Stimulated activated CD4-positive, alpha-beta T cell treated with anti-CD3 and anti-CD28 coated beads, Interleukin-2, amount 100 ng/mL, for 24 hours (primary cell): Measurements from ENCODE around the gene PAK4.

Source experiments
- DNase-seq, 2 donors: peaks; one replicate each; pipeline ENCODE4 v3.0.0-alpha.2; 2020

The PAK4 gene

GRCh38 chr19:39183104-39183503 is 57.5 kb downstream of the PAK4 start:
- DNase-seq: no peak

GRCh38 chr19:39186391-39186790 is 60.8 kb downstream of the PAK4 start:
- DNase-seq: no peak

DNA sequence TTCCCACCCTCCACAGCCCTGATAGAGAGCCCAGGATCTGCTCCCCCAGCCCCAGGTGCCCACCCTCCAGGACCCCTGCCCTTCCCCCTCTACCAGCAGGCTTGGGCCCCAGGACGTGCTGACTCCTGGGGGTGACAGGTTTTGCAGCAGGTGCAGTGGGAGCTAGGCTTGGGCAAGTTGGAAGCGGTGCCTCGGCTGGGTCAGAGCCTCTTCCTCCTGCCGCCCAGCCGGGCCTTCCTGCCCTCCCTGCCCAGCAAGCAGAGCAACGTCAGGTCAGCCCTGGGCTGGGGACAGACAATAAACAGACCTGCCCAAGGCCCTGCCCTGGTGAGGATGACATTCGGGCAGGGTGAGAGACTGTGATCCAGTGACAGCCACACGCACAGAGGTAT is 62.0 kb downstream of the PAK4 start:
- no peak for DNase-seq

DNA sequence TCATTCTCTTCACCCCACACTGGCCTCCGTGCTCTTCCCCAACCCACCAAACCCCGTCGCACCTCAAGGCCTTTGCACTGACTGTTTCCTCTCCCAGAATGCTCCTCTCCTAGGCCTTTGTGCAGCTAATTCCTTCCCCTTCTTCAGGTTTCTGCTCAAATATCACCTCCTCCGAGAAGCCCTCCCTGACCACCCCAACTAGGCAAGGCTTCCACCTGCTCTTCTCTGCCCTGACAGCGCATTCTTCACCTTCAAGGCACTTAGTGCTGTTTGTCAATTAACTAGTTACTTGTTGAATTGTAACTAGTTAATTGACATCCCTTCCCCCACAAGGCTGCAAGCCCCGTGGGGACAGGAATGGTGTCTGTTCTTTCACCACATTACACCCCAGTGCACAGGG is 63.4 kb downstream of the PAK4 start:
- DNase-seq: no peak

GRCh38 chr19:39190768-39191167 is 65.2 kb downstream of the PAK4 start:
- no peak for DNase-seq

DNA sequence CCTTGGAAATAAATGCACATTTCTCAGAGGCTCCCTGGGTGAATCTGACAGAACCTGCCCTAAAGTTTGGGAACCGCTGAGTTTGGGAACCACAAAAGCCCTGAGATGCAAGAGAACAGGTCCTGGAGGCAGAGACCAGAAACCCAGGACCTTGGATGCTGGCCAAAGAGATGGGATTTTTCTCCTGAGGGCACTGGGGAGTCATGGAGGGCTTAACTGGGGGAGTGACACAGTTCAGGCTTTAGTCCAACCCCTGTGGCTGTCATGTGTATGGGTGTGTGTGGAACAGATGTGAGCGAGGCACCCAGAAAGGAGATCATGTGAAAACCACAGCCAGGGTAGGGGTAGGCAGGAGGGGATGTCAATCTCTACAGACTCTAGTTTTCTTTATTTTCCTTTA is 67.3 kb downstream of the PAK4 start:
- no peak for DNase-seq

- DNase-seq: no peak
Measured at GRCh38 chr19:39193803-39194202, 68.2 kb downstream of the PAK4 start.

DNA sequence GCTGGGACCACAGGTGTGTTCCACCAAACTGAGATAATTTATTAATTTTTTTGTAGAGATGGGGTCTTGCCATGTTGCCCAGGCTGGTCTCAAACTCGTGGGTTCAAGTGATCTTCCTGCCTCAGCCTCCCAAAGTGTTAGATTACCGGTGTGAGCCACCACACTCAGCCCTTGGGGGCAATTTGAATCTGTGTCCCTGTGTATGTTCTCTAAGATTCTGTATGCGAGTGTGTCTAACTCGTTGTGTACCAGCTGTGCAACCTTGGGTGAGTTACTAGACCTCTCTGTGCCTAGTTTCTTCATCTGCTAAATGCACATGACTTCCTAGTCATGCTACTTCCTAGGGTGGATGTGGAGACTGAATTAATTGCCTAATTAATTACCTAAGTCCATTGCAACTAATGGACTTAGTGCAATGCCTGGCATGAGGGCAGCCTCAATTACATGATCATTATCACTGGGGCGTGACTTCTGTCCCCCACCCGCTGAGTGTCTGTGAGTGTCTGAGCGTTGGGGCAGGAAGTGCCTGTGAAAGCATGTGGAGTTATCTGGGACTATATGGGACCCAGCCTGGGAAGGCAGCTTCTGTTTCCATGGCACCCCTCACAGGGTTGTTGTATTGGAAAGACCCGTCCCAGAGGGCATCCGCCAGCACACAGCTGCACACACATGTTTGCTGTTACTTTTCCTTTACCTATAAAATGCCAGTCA is 69.4 kb downstream of the PAK4 start:
- no peak for DNase-seq

DNA sequence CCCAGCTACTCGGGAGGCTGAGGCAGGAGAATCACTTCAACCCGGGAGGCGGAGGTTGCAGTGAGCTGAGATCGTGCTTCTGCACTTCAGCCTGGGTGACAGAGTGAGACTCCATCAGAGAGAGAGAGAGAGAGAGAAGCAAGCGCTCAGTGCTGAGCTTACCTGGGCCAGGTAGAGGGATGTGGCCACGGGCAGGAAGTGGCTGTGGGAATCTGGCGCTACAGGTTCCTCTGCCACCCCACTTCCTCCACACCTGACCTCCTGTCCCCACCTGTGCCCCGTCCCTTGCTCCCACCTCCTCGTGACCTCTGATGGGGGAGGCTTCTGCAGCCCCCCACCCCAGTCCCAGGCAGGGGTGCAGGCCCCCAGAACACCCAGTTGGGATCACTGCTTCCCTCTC is 70.2 kb downstream of the PAK4 start:
- DNase-seq: no peak

DNA sequence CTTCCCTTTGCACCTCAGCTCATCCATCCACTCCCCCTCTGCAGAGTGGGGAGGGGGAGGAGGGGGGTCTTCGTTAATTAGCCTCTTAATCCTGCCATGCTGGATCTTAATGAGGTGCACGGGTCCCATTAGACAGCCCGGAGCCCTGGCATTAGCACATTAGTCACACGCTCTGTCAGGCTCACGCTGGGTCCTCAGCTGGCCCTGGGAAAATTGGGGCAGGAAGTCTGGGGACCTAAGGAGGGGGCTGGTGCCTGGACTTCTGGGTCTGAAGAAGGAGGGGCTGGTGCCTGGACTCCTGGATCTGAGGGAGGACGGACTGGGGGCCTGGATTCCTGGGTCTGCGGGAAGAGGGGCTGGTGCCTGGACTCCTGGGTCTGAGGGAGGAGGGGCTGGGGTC is 70.7 kb downstream of the PAK4 start:
- DNase-seq: no peak

- DNase-seq: no peak
Measured at GRCh38 chr19:39196860-39197562, 71.4 kb downstream of the PAK4 start, which contains the start of gene NCCRP1. Gene NCCRP1 (plus strand): TSS chr19:39196964. CDS start chr19:39196983, 19 bp downstream.

- no peak for DNase-seq
Measured at GRCh38 chr19:39197808-39198207, 72.2 kb downstream of the PAK4 start.

- DNase-seq: no peak
Measured at GRCh38 chr19:39199025-39199424, 73.4 kb downstream of the PAK4 start.

DNA sequence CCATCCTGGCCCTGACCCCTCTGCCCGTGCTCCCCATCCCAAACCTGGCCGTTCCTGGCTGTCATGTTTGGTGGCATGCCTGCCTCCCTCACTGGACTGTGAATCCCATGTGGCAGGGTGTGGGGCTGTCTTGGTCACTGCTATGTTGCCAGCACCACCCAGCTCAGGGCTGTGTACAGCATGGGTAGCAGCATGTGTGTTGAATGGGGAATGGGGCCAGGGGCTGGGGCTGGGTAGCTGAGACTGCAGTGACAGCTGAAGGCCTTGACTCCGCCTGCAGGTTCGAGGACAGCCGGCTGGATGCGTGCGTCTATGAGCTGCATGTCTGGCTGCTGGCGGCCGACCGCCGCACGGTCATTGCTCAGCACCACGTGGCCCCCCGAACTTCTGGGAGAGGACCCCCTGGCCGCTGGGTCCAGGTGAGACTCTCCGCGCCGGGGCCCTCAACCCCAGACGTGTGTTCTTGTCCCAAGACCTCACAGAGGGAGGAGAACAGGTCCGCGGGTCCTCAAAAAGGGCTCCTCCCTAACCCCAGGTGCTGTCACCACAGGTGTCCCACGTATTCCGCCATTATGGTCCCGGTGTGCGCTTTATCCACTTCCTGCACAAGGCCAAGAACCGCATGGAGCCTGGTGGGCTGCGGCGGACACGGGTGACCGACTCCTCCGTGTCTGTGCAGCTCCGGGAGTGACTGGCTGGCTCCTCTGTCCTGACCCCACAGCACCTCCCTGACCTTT is 74.6 kb downstream of the PAK4 start:
- no peak for DNase-seq

GRCh38 chr19:39200803-39201115 is 75.2 kb downstream of the PAK4 start:
- no peak for DNase-seq

GRCh38 chr19:39202998-39203355 is 77.4 kb downstream of the PAK4 start:
- no peak for DNase-seq

GRCh38 chr19:39203372-39204341 is 78.1 kb downstream of the PAK4 start, which contains the start of gene SYCN:
Gene SYCN (minus strand): TSS chr19:39204263. CDS start chr19:39204254, 9 bp downstream.
- DNase-seq: no peak

DNA sequence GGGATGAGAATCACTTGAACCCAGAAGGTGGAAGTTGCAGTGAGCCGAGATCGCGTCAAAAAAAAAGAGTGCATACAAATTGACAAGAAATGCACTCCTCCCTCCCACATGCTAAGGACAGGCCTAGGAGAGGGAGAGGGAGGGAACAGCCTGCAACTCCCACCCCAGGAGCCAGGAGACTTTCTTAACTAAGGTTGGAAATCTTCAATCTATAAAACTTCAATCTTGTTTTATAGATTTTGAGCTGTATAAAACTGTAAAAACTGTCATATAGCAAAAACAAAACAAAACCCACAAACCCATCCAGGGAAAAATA is 79.8 kb downstream of the PAK4 start:
- DNase-seq: no peak

DNA sequence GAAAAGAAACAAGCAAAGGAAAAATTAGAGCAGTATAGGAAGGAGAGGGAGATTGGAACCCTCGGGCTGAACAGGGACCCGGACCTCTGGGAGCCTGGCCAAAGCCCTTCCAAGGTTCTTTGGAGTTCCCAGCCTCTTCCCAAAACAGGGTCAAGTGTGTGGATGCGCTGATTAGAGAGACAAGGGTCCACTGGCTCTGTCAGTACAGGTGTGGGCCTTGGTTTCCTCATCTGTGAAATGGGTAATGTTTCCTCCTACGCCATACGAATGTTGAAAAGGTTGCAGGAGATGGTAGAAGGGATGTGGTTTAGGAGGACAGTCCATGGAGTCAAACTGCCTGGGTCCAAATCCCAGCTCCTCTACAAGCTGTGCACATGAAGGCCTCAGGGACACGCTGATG is 80.5 kb downstream of the PAK4 start:
- DNase-seq: no peak

DNA sequence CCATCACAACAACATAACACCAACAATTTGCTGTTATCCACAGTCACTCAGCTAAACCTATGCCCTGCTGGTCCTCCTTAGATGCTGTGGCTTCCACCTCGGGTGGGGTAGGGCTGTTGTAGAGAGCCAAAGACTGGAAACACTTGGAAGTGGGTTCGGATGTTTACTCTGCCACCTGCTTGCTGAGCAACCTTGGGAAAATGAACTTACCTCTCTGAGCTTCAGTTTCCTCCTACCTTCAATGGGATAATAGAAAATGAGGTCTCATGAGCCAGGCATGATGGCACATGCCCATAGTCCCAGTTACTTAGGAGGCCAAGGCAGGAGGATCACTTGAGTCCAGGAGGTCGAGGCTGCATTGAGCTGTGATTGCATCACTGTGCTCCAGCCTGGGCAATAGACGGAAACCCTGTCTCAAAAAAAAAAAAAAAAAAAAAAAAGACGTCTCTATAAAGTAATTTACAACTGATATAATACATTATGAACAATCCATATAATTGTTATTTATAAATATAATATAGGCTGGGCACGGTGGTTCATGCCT is 81.8 kb downstream of the PAK4 start:
- DNase-seq: no peak

GRCh38 chr19:39208175-39208795 is 82.7 kb downstream of the PAK4 start:
- no peak for DNase-seq

DNA sequence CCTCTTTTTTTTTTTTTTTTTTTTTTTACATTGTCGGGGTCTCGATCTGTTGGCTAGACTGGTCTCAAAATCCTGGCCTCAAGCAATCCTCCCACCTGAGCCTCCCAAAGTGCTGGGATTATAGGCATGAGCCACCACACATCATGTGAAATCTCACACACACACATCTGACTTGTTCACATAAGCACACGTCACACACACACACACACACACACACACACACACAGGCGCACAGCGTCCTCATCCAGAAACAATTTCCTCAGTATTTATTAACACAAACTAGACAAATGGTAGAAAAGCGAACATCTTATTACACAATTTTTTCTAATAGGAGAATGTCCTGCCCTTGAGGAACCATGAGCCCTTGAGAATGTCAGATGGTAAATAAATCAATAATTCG is 83.6 kb downstream of the PAK4 start:
- no peak for DNase-seq
